Muscle layer of duodenum (tissue), 2 donors: ENCODE measurements around the gene PRMT9.

ENCODE experiments used
- H3K27ac ChIP-seq: one replicate; pipeline ENCODE4 v1.7.0; 2013; ENCODE audit warnings: mild to moderate bottlenecking, low read length
- H3K27me3 ChIP-seq: one replicate; pipeline ENCODE4 v1.7.0; 2013; ENCODE audit warnings: low read depth, mild to moderate bottlenecking, control low read depth, low read length
- H3K36me3 ChIP-seq, 2 donors: one replicate each; pipeline ENCODE4 v1.7.0; 2013; ENCODE audit warnings: low read length in 2 of 2, control low read depth in 1 of 2, mild to moderate bottlenecking in 1 of 2; ENCODE audit not compliant: insufficient read depth in 2 of 2, control insufficient read depth in 1 of 2
- H3K4me1 ChIP-seq, 2 donors: one replicate each; pipeline ENCODE4 v1.7.0; 2013; ENCODE audit warnings: low read length in 2 of 2, mild to moderate bottlenecking in 2 of 2, control low read depth in 1 of 2, moderate library complexity in 1 of 2; ENCODE audit not compliant: insufficient read depth in 2 of 2, control insufficient read depth in 1 of 2
- H3K4me3 ChIP-seq, 2 donors: one replicate each; pipeline ENCODE4 v1.7.0; 2013; ENCODE audit warnings: low read length in 2 of 2, low read depth in 1 of 2, mild to moderate bottlenecking in 1 of 2
- H3K9me3 ChIP-seq, 2 donors: one replicate each; pipeline ENCODE4 v1.7.0; 2013; ENCODE audit warnings: low read length in 2 of 2, control low read depth in 1 of 2, mild to moderate bottlenecking in 1 of 2; ENCODE audit not compliant: control insufficient read depth in 1 of 2
- donor health status: healthy.

The PRMT9 gene

DNA sequence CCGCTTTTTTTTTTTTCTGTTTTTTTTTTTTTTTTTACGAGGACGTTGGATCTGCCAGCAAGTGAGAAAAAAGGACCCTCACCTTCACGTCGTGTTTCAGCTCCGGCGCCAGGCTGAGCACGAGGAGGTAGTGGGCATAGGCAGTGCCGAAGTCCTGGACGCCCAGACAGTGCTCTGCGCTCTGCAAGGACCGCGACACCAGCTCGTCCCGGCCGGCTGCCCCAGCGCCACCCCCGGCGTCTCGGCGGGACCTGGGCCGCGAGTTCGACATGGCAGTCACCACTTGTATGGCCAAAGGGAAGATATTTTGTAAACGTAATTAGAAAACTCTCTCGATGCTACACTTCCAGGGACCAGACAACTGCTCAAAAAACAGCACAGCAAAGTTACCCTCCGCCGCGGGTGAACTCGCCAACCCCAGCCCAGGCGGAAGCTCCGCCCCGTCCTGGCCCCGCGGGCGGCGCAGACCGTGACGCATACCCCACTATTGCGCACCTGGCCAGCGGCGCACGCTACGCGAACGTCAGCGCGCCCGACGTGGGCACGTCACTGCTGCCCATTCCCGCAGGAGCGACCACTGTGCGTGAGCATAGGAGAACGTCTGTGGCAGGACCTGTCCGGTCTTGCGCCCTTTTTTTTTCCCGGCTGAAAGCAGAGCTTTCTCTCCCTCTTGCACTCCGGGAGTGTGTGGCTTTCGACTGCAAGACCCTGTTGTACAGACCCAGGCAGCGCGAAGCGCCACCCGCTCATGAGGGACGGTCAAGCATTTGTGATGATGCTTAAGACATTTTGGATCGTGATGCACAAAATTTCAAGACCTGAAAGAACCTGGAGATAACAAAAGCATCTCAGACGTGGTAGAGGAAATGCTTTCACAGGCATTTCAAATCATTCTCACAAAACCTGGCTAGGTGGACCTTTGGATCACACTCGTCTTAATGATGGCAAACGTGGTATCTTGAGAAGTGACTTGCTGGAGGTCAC is at the start of gene PRMT9:
PRMT9 (minus strand) TSS at position 447 of the 984 bp plus-strand sequence; CDS start at position 271, 176 bp downstream.
- Histone ChIP-seq H3K27me3 (no peaks in the 10 kb centered on the region), H3K4me1 (peaks cover 0 to 2% of the 10 kb centered on the region in 2 donors), H3K4me3 (peak within 1 kb of the TSS; percentile 86 to 99), H3K9me3 (no peaks in the 10 kb centered on the region), H3K36me3 (peaks cover 0 to 9% of the 10 kb centered on the region in 2 donors), H3K27ac (peak within 1 kb of the TSS; percentile 94)

DNA sequence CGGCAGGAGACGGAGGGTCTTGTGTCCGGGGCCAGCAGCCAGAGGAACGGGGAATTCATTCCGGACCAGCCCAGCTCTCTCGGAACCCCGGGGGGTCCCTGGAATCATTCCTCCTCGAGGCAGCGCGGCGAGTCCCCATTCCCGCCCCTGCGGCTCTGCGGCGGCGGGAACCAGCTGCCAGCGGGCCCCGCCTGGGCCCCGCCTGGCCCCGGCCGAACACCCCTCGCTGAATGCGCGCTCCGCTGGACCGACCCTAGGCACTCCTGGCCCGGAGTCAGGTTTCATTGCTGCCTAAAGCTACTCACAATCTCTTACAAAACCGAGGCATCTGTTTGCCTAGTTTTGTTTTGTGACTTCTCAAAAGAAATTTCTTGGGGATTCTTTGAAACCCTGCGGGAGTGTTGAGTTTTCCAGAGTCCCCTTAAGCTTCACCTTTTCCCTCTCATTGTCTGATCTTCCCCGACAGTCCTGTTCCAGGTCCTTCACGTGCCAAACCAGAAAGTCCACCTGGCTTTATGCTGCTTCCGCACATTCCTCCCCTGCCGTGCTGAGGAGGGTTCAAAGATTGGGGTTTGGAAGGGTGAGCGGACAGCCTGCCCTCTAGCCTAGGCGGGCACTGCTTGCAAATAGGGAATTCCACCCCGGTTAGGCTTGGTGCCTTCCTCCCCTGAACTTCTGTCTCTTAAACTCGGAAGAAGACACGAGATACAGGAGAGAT is 48.7 kb upstream of the PRMT9 start:
- peak overlapping the region; percentile 83 for H3K27ac ChIP-seq
- H3K9me3 ChIP-seq: no peaks in the 10 kb centered on the region
- peaks cover 0 to 13% of the 10 kb centered on the region in 2 donors for H3K4me1 ChIP-seq
- no peaks in the 10 kb centered on the region for H3K36me3 ChIP-seq
- peak overlapping the region; percentile 85 to 88 for H3K4me3 ChIP-seq
- no peaks in the 10 kb centered on the region for H3K27me3 ChIP-seq

DNA sequence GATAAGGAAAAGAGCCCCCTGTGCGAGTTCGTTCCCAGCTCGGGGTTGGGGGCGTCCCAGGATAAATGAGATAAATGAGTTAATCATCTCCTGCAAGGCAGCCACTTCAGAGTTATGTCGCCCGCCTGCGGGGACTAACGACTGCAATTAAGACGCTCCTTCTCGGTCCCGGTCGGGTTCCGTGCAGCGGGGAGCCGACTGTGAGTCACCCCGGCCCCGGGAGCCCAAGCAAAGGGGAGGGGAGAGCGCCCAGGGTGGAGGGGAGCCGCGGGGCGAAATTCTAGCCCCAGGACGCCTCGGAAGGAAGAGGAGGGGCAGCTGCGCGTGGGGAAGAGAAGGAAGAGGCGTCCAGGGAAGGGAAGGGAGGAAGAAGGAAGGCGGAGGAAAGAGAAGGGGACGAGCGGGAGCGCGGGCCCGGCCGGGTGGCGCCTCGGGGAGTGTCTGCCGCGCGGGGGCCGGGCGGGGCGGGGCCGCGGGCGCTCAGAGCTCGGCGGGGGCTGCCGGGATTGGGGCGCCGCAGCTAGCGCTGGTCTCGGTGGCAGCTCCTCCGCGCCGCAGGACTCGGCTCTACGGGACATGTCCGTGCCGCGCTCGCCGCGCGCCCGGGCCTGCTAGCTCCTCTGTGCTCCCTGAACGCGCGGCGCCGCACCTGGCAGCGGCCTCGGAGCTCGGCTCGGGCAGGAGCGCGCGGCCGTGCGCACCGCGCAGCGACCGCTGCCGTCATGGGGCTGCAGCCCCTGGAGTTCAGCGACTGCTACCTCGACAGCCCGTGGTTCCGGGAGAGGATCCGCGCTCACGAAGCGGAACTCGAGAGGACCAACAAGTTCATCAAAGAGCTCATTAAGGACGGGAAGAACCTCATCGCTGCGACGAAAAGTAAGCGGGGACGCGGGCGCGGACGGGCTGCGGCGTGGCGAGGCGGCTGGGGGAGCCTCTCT is 47.9 kb upstream of the PRMT9 start, which contains the start of gene ARHGAP10:
ARHGAP10 (plus strand) TSS at position 509 of the 938 bp plus-strand sequence; CDS start at position 723, 214 bp downstream.
- Histone ChIP-seq H3K27ac (peak within 1 kb of the TSS; percentile 83), H3K4me3 (peak within 1 kb of the TSS; percentile 85 to 88), H3K36me3 (no peaks in the 10 kb centered on the region), H3K27me3 (no peaks in the 10 kb centered on the region), H3K9me3 (no peaks in the 10 kb centered on the region), H3K4me1 (peaks cover 0 to 13% of the 10 kb centered on the region in 2 donors)

DNA sequence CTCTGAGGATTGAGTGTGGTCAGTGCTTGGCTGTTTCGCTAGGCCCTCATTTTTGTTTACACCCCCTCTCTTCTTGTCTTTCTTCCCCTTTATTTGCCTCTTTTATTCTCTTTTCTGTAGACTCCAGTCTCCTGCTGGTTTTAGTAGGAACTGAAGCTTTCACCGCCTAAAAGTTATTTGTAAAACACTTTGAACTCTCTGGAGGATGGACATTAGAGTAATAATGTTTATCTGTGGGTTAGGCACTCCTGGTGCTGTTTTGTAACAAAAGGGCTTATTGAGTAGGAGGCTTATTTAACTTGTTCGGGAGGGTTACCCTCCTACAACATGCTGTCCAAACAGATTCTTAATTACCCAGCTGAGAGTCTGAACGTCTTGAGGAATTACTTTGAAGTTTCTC is 46.4 kb upstream of the PRMT9 start:
- no peaks in the 10 kb centered on the region for H3K27me3 ChIP-seq
- no peaks in the 10 kb centered on the region for H3K36me3 ChIP-seq

DNA sequence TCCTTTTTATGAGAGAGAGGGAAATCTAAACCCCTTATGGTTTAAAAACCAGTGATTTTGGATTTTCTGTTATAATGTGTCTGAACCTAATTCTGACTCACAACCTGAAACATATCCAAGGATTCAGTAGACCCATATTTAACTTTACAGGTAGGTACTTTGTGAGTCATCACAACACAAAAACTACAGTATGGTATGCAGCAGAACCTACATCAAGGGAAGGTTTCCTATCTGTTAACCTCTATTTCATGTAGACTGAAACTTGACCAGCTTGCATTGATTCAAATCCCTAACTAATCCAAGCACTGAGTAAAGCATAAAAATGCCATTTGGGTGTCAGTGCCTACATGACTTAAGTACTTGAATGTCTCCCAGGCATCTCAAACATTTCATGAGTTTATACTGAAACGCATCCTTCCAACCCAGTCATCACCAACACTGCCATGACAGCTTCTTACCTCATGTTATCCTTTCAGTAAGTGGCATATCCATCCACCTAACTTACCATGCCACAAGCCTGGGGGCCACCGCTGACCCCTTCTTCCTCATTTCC is 43.6 kb upstream of the PRMT9 start:
- Histone ChIP-seq H3K4me3 (no peak overlapping the region), H3K4me1 (no peaks in the 10 kb centered on the region), H3K36me3 (no peaks in the 10 kb centered on the region), H3K27me3 (no peaks in the 10 kb centered on the region), H3K9me3 (no peaks in the 10 kb centered on the region), H3K27ac (no peak overlapping the region)

More for the DNA sequence above, 46.4 kb upstream of the PRMT9 start:
- no peak overlapping the region for H3K4me3 ChIP-seq
- no peaks in the 10 kb centered on the region for H3K9me3 ChIP-seq
- no peaks in the 10 kb centered on the region for H3K4me1 ChIP-seq
- H3K27ac ChIP-seq: no peak overlapping the region

DNA sequence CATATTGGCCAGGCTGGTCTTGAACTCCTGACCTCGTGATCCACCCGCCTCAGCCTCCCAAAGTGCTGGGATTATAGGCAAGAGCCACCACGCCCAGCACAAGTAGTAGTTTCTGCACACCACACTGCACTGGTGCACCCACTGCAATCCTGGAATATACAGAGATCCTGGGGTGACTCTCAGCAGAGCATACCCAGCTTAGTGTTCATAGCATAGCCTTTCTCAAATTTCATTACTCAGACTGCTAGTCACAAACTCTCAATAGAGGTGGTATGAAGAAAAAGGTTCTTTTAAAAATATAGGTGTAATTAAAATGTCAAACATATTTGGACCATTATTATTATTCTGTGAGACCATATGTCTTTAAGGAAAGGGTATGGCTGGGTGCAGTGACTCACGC is 41.7 kb upstream of the PRMT9 start:
- Histone ChIP-seq H3K36me3 (no peaks in the 10 kb centered on the region), H3K4me3 (no peak overlapping the region), H3K27ac (no peak overlapping the region), H3K9me3 (no peaks in the 10 kb centered on the region), H3K27me3 (no peaks in the 10 kb centered on the region), H3K4me1 (no peaks in the 10 kb centered on the region)

DNA sequence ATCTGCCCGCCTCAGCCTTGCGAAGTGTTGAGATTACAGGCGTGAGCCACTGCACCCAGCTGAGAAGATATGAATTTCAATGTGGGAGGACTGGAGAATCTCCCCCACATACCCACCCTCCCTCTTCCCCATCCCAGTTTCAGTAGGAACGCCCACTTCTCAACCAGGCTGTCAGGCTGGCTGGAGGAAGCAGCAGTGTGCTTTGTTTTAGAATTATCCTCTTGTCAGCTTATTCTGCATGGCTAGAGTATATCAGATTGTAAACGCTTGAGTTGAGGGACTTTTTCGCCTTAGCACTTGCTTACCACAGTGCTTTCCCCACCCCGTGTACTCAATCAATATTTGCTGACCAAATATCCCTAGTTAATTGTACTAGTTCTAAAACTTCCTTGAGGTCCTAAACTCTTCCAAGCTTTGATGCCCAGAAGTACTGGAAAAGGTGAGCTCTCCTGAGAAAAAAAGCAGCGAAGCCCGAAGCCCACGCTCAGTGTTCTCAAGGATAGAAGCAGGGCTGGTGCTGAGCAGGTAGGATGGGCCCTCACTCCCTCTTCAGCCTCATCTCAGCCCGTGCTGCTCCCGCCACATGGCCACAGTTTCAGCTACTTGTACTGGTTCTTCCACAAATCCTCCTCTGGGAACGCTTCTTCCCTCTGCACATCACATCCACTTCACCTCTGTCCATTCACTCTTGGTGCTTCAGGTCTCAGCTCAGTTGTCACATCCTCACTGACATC is 40.7 kb upstream of the PRMT9 start:
- Histone ChIP-seq H3K36me3 (no peaks in the 10 kb centered on the region), H3K4me3 (no peak overlapping the region), H3K27me3 (no peaks in the 10 kb centered on the region), H3K9me3 (no peaks in the 10 kb centered on the region), H3K27ac (no peak overlapping the region), H3K4me1 (no peaks in the 10 kb centered on the region)

DNA sequence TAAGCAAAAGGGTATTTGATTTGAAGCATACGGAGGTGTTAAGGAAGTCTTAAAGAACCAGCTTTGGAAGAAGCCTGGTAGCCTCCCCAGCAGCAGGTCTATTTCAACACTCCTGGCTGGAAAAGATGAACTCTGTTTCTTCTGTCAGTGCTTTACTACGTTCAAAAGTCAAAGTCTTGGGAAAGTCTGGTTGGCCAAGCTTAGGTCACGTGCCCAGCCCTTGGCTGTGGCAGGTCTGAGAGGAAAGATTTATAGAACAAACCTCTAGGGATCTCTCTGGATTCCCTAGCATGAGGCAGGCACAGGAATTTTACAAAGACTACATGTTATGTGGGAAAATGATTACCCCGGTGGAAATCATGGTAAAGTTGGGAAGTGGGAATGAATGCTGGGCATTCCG is 39.4 kb upstream of the PRMT9 start:
- no peaks in the 10 kb centered on the region for H3K9me3 ChIP-seq
- H3K36me3 ChIP-seq: no peaks in the 10 kb centered on the region
- no peaks in the 10 kb centered on the region for H3K27me3 ChIP-seq
- H3K27ac ChIP-seq: no peak overlapping the region
- no peaks in the 10 kb centered on the region for H3K4me1 ChIP-seq
- no peak overlapping the region for H3K4me3 ChIP-seq

DNA sequence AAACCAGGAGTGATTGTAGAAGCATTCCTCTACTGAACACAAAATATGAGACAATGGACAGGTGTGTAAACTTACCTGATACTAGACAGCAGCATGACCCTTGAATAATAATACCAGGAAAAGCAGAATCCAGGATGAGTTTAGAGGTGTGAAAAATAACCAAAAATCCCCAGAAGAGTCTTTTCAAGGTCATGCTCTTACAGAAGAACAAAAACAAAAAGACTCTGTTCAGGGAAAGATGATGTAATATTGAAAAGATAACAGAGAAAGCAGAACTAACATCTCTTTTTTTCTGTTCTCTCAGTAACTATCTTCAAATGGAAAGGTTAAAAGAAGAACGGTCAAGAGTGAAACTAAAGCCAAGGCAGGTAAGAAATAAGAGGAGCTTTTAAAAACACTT is 33.9 kb upstream of the PRMT9 start:
- Histone ChIP-seq H3K36me3 (no peaks in the 10 kb centered on the region), H3K4me1 (no peaks in the 10 kb centered on the region), H3K27me3 (no peaks in the 10 kb centered on the region), H3K27ac (no peak overlapping the region), H3K9me3 (no peaks in the 10 kb centered on the region), H3K4me3 (no peak overlapping the region)
